SU-DHL-6 (cell line): ENCODE results near the gene UBE2F.

Experiments
- H2AFZ ChIP-seq: fragments of 200-600 bp; sonication (generic); 2 replicates; pipeline ENCODE4 v1.6.1; 2014; ENCODE audit warnings: low read depth, mild to moderate bottlenecking, moderate library complexity, mixed read lengths, antibody characterized with exemption, low read length; ENCODE audit not compliant: severe bottlenecking
- H3F3A ChIP-seq: fragments of 200-600 bp; shearing (Covaris generic); 2 replicates; pipeline ENCODE4 v1.6.0; 2016; ENCODE audit warnings: antibody characterized with exemption, mild to moderate bottlenecking; ENCODE audit not compliant: insufficient read depth
- H3K27ac ChIP-seq: fragments of 200-600 bp; sonication (generic); 2 replicates; pipeline ENCODE4 v1.5.1; 2016; ENCODE audit warnings: low read depth, mild to moderate bottlenecking, low read length, moderate library complexity, mixed read lengths
- H3K27me3 ChIP-seq: fragments of 200-600 bp; sonication (generic), shearing (Covaris generic); 2 replicates; pipeline ENCODE4 v1.6.0; 2014; ENCODE audit warnings: mild to moderate bottlenecking, low read length
- H3K36me3 ChIP-seq: fragments of 200-600 bp; sonication (generic); 2 replicates; pipeline ENCODE4 v1.6.1; 2014; ENCODE audit warnings: mild to moderate bottlenecking, low read length, mixed read lengths
- H3K4me2 ChIP-seq: fragments of 300-600, 200-600 bp; shearing (Covaris generic), sonication (generic); 2 replicates; pipeline ENCODE4 v1.6.0; 2014; ENCODE audit warnings: low read length, low read depth, mild to moderate bottlenecking; ENCODE audit not compliant: poor library complexity, severe bottlenecking
- H3K4me3 ChIP-seq: fragments of 200-600 bp; sonication (generic); 2 replicates; pipeline ENCODE4 v1.5.1; 2014; ENCODE audit warnings: antibody characterized with exemption, low read length, mild to moderate bottlenecking, mixed read lengths; ENCODE audit not compliant: insufficient read depth, poor library complexity, severe bottlenecking
- H3K79me2 ChIP-seq: fragments of 200-600 bp; sonication (generic); 2 replicates; pipeline ENCODE4 v1.6.1; 2014; ENCODE audit warnings: mild to moderate bottlenecking, low read length, moderate library complexity; ENCODE audit not compliant: insufficient read depth
- H3K9ac ChIP-seq: fragments of 200-600 bp; sonication (generic); 2 replicates; pipeline ENCODE4 v1.7.0; 2014; ENCODE audit warnings: mild to moderate bottlenecking, low read length
- H3K9me2 ChIP-seq: fragments of 200-600 bp; sonication (generic); replicated peaks from 2 replicates; pipeline ENCODE4 v1.6.1; 2014; ENCODE audit warnings: low read length; ENCODE audit not compliant: insufficient read depth
- H3K9me3 ChIP-seq: fragments of 200-600 bp; sonication (generic); 2 replicates; pipeline ENCODE4 v1.6.1; 2014; ENCODE audit warnings: low read length, mixed read lengths; ENCODE audit not compliant: insufficient read depth
- H4K20me1 ChIP-seq: fragments of 200-600 bp; sonication (generic); 2 replicates; pipeline ENCODE4 v1.6.1; 2014; ENCODE audit warnings: low read depth, mild to moderate bottlenecking, antibody characterized with exemption, low read length, moderate library complexity, mixed read lengths
- EZH2phosphoT487 ChIP-seq: fragments of 200-600 bp; sonication (generic), shearing (Covaris generic); conservative IDR thresholded peaks from 2 replicates; pipeline ENCODE4 v1.6.1; 2018; ENCODE audit warnings: mild to moderate bottlenecking, antibody characterized with exemption, low read length, moderate library complexity, mixed read lengths
- TF ChIP-seq, protein P1 (sequence below): fragments of 200-600 bp; sonication (generic); IDR thresholded peaks from one replicate; pipeline ENCODE4 v1.5.1; 2017; ENCODE audit warnings: antibody characterized with exemption, mild to moderate bottlenecking, low read length, moderate library complexity; ENCODE audit not compliant: insufficient read depth, poor library complexity, severe bottlenecking

UBE2F gene

GRCh38 chr2:237987268-237987667 lies 20.5 kb downstream of the UBE2F start:
- Histone ChIP-seq H3K9ac (no peak overlapping the region), H3F3A (no peaks in the 10 kb centered on the region), H3K27me3 (no peaks in the 10 kb centered on the region)

GRCh38 chr2:237993701-237994100 lies 26.9 kb downstream of the UBE2F start:
- H3K9me3 ChIP-seq = no peaks in the 10 kb centered on the region
- H3K9ac ChIP-seq = no peak overlapping the region
- H3K79me2 ChIP-seq = no peaks in the 10 kb centered on the region
- no peak overlapping the region for H3K4me3 ChIP-seq
- H3K27ac ChIP-seq = no peak overlapping the region
- no peaks in the 10 kb centered on the region for H3K36me3 ChIP-seq
- no peaks in the 10 kb centered on the region for H3F3A ChIP-seq
- no peaks in the 10 kb centered on the region for H4K20me1 ChIP-seq
- no peak overlapping the region for H3K4me2 ChIP-seq
- H3K27me3 ChIP-seq = no peaks in the 10 kb centered on the region
- H2AFZ ChIP-seq = no peak overlapping the region
- no peaks in the 10 kb centered on the region for H3K9me2 ChIP-seq
- TF ChIP-seq, protein P1, sequence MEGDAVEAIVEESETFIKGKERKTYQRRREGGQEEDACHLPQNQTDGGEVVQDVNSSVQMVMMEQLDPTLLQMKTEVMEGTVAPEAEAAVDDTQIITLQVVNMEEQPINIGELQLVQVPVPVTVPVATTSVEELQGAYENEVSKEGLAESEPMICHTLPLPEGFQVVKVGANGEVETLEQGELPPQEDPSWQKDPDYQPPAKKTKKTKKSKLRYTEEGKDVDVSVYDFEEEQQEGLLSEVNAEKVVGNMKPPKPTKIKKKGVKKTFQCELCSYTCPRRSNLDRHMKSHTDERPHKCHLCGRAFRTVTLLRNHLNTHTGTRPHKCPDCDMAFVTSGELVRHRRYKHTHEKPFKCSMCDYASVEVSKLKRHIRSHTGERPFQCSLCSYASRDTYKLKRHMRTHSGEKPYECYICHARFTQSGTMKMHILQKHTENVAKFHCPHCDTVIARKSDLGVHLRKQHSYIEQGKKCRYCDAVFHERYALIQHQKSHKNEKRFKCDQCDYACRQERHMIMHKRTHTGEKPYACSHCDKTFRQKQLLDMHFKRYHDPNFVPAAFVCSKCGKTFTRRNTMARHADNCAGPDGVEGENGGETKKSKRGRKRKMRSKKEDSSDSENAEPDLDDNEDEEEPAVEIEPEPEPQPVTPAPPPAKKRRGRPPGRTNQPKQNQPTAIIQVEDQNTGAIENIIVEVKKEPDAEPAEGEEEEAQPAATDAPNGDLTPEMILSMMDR = no peak
- no peak for TF ChIP-seq EZH2phosphoT487

More at GRCh38 chr2:237987268-237987667, 20.5 kb downstream of the UBE2F start:
- H3K4me2 ChIP-seq = no peak overlapping the region
- H4K20me1 ChIP-seq = no peaks in the 10 kb centered on the region
- H3K4me3 ChIP-seq = no peak overlapping the region
- no peak overlapping the region for H3K27ac ChIP-seq
- no peak for TF ChIP-seq EZH2phosphoT487
- TF ChIP-seq, protein P1 = no peak
- H3K9me3 ChIP-seq = no peaks in the 10 kb centered on the region
- H2AFZ ChIP-seq = no peak overlapping the region
- no peaks in the 10 kb centered on the region for H3K9me2 ChIP-seq
- H3K79me2 ChIP-seq = no peaks in the 10 kb centered on the region
- no peaks in the 10 kb centered on the region for H3K36me3 ChIP-seq

DNA sequence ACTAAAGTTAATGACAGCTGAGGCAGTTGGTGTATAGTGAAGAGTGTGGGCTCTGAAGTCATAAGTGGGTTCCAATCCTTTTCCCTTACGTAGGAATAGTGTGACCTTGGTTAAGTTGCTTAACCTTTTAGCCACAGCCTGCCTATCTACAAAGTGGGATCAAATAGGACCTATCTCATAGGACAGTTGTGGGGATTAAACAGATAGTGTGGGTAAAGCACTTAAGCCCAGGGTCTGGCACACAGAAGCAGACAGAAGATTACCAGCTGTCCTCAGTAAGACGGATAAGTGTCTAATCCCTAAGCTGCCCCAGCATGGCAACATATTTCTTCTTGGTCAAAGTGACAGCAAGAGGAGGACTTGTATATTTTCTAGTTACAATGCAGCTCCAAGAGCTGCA lies 28.2 kb downstream of the UBE2F start:
- H2AFZ ChIP-seq = no peak overlapping the region
- no peaks in the 10 kb centered on the region for H3K36me3 ChIP-seq
- TF ChIP-seq, protein P1 = no peak
- TF ChIP-seq EZH2phosphoT487 = no peak
- H3K9me2 ChIP-seq = no peaks in the 10 kb centered on the region
- no peaks in the 10 kb centered on the region for H3K9me3 ChIP-seq
- H3K4me3 ChIP-seq = no peak overlapping the region
- no peak overlapping the region for H3K4me2 ChIP-seq
- no peak overlapping the region for H3K27ac ChIP-seq
- H3K27me3 ChIP-seq = no peaks in the 10 kb centered on the region
- H3F3A ChIP-seq = no peaks in the 10 kb centered on the region
- no peaks in the 10 kb centered on the region for H3K79me2 ChIP-seq
- H4K20me1 ChIP-seq = no peaks in the 10 kb centered on the region
- no peak overlapping the region for H3K9ac ChIP-seq
